Cardiac fibroblast (primary cell): Measurements from ENCODE around the gene PDLIM1.
A peak's percentile ranks its signal among the peaks of the same experiment; 100 is the strongest.

Experiments used
- DNase-seq, 2 donors: peaks; one replicate each; pipeline versions ENCODE4 v3.0.0 to v3.0.0-alpha.2; 2010; ENCODE audit warnings: low read depth in 2 of 2
- H3K4me3 ChIP-seq, 2 donors: replicated peaks in 1 of 2; 1 replicate in 1 of 2; 2 replicates in 1 of 2; pipeline ENCODE4 v1.5.1; 2011; ENCODE audit warnings: low read depth in 2 of 2, low read length in 2 of 2, mild to moderate bottlenecking in 2 of 2, moderate library complexity in 1 of 2
- CTCF ChIP-seq: IDR thresholded peaks from one replicate; pipeline ENCODE4 v1.5.1; 2011; ENCODE audit warnings: low read depth, mild to moderate bottlenecking, low read length, inconsistent platforms

Gene PDLIM1

GRCh38 chr10:95306851-95307250 is 16.0 kb upstream of the PDLIM1 start:
- TF ChIP-seq CTCF, result no peak
- no peak overlapping the region for H3K4me3 ChIP-seq
- no peak for DNase-seq

- TF ChIP-seq CTCF, result no peak
Observed at GRCh38 chr10:95306318-95306650, 15.5 kb upstream of the PDLIM1 start.

GRCh38 chr10:95305606-95306317 is 15.0 kb upstream of the PDLIM1 start:
- DNase-seq, result peak in 1 of 2 donors; percentile 53

More at GRCh38 chr10:95306318-95306650, 15.5 kb upstream of the PDLIM1 start:
- H3K4me3 ChIP-seq, result no peak overlapping the region
- no peak for DNase-seq

GRCh38 chr10:95304976-95305375 is 14.2 kb upstream of the PDLIM1 start:
- no peak for DNase-seq
- no peak for TF ChIP-seq CTCF
- H3K4me3 ChIP-seq, result no peak overlapping the region

More at GRCh38 chr10:95305606-95306317, 15.0 kb upstream of the PDLIM1 start:
- no peak overlapping the region for H3K4me3 ChIP-seq
- TF ChIP-seq CTCF, result no peak

- no peak overlapping the region for H3K4me3 ChIP-seq
- no peak for TF ChIP-seq CTCF
- no peak for DNase-seq
Observed at GRCh38 chr10:95304463-95304862, 13.7 kb upstream of the PDLIM1 start.

- no peak overlapping the region for H3K4me3 ChIP-seq
- no peak for DNase-seq
- no peak for TF ChIP-seq CTCF
Observed at GRCh38 chr10:95303950-95304349, 13.1 kb upstream of the PDLIM1 start.

- peak in 1 of 2 donors; percentile 71 for DNase-seq
- no peak overlapping the region for H3K4me3 ChIP-seq
- TF ChIP-seq CTCF, result no peak
Observed at GRCh38 chr10:95303535-95303934, 12.7 kb upstream of the PDLIM1 start.
